Endothelial cell (in vitro differentiated cells): Measurements from ENCODE around the gene RGS4. TPM values are rescaled to one million over a fixed set of nuclear protein-coding genes. Genes with fewer than 3 reads are reported as not detected.

Source experiments
- DNase-seq: peaks from one replicate; pipeline ENCODE4 v3.0.0; 2021; ENCODE audit warnings: low spot score
- H3K27ac Mint-ChIP-seq: one replicate; pipeline ENCODE4 v1.8.0; 2021; ENCODE audit warnings: mixed read lengths, inconsistent platforms; ENCODE audit not compliant: unreplicated experiment
- H3K27me3 Mint-ChIP-seq: one replicate; pipeline ENCODE4 v1.8.0; 2021; ENCODE audit warnings: mild to moderate bottlenecking, moderate library complexity, mixed read lengths, inconsistent platforms; ENCODE audit not compliant: unreplicated experiment
- H3K36me3 Mint-ChIP-seq: one replicate; pipeline ENCODE4 v1.8.0; 2021; ENCODE audit warnings: mild to moderate bottlenecking, low read depth, mixed read lengths, inconsistent platforms; ENCODE audit not compliant: unreplicated experiment
- H3K4me1 Mint-ChIP-seq: one replicate; pipeline ENCODE4 v1.8.0; 2021; ENCODE audit warnings: mild to moderate bottlenecking, mixed read lengths, inconsistent platforms; ENCODE audit not compliant: unreplicated experiment
- H3K4me3 Mint-ChIP-seq: one replicate; pipeline ENCODE4 v1.8.0; 2021; ENCODE audit warnings: mild to moderate bottlenecking, mixed read lengths, inconsistent platforms; ENCODE audit not compliant: unreplicated experiment
- H3K9me3 Mint-ChIP-seq: one replicate; pipeline ENCODE4 v1.8.0; 2021; ENCODE audit warnings: mixed read lengths, inconsistent platforms; ENCODE audit not compliant: unreplicated experiment
- CTCF ChIP-seq: fragments of 200-600 bp; sonication (generic); IDR thresholded peaks from one replicate; pipeline ENCODE4 v1.5.0; 2021; ENCODE audit warnings: antibody characterized with exemption; ENCODE audit not compliant: unreplicated experiment
- total RNA-seq: library from RNA; stranded (reverse); fragmentation: NEBNext Ultra II Directional; extraction: Animal tissue kit (Norgen Biotek cat#: 25700); gene quantifications from one replicate; pipeline ENCODE4 v1.2.1, GENCODE V29; 2021; ENCODE audit not compliant: unreplicated experiment

RGS4 gene
- total RNA-seq, 1 donor from 2014 or later: 15.2 TPM

- DNase-seq: no peak
- H3K9me3 Mint-ChIP-seq: no peaks in the 10 kb centered on the region
- peaks cover 3% of the 10 kb centered on the region for H3K27me3 Mint-ChIP-seq
- H3K36me3 Mint-ChIP-seq: peaks cover 6% of the 10 kb centered on the region
- H3K4me3 Mint-ChIP-seq: no peak overlapping the region
- peaks cover 22% of the 10 kb centered on the region for H3K4me1 Mint-ChIP-seq
- TF ChIP-seq CTCF: no peak
- H3K27ac Mint-ChIP-seq: no peak overlapping the region
Observed at GRCh38 chr1:163072658-163073057, 3.5 kb downstream of the RGS4 start.

DNA sequence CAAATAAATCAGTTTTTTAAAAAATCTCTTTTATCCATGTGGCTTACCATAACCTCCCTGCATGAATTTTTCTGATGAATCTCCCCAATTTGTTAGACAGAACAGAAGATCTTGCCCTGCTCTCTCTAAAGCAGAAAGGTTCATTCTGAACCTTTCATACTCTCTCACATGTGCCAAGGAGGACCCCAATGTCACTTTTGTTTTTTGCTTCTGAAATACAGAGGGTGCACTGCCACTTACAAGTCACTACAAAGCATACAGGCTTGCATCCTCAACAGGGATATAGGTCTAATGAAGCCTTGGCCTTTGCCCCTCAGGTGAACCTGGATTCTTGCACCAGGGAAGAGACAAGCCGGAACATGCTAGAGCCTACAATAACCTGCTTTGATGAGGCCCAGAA lies 4.8 kb downstream of the RGS4 start:
- DNase-seq: no peak
- no peak for TF ChIP-seq CTCF
- Mint-ChIP-seq H3K27ac (no peak overlapping the region), H3K36me3 (peaks cover 6% of the 10 kb centered on the region), H3K27me3 (peaks cover 2% of the 10 kb centered on the region), H3K4me1 (peaks cover 16% of the 10 kb centered on the region), H3K9me3 (no peaks in the 10 kb centered on the region), H3K4me3 (no peak overlapping the region)

DNA sequence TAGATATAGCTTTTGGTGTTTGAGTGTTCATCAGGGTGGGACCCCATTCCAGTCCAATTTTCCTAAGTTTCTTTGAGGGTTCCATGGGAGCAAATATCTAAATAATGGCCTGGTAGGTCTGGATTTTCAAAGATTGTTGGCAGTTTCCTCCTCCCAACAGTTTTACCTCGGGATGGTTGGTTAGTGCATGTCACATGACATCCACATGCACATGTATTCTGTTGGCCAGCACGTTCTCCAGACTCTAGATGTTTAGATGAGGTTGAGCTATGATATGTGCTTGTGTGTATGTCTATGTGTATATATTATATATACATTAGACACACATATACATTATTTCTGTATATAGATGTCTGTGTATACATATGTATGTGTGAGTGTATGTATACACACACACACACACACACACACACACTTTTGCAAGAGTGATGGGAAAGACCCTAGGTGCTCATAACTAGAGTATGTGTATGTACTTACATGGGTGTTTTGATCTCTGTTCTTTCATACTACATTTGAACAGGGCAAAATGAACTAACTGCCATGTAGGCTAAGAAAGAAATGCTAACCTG lies 5.6 kb downstream of the RGS4 start:
- H3K9me3 Mint-ChIP-seq: no peaks in the 10 kb centered on the region
- no peak overlapping the region for H3K27ac Mint-ChIP-seq
- H3K36me3 Mint-ChIP-seq: peaks cover 6% of the 10 kb centered on the region
- no peak overlapping the region for H3K4me3 Mint-ChIP-seq
- H3K4me1 Mint-ChIP-seq: peaks cover 10% of the 10 kb centered on the region
- no peak for DNase-seq
- no peaks in the 10 kb centered on the region for H3K27me3 Mint-ChIP-seq
- no peak for TF ChIP-seq CTCF

- DNase-seq: no peak
- H3K9me3 Mint-ChIP-seq: no peaks in the 10 kb centered on the region
- H3K4me3 Mint-ChIP-seq: no peak overlapping the region
- no peaks in the 10 kb centered on the region for H3K27me3 Mint-ChIP-seq
- no peak overlapping the region for H3K27ac Mint-ChIP-seq
- peaks cover 6% of the 10 kb centered on the region for H3K36me3 Mint-ChIP-seq
- TF ChIP-seq CTCF: no peak
- H3K4me1 Mint-ChIP-seq: peaks cover 4% of the 10 kb centered on the region
Observed at GRCh38 chr1:163076044-163076443, 6.9 kb downstream of the RGS4 start.

DNA sequence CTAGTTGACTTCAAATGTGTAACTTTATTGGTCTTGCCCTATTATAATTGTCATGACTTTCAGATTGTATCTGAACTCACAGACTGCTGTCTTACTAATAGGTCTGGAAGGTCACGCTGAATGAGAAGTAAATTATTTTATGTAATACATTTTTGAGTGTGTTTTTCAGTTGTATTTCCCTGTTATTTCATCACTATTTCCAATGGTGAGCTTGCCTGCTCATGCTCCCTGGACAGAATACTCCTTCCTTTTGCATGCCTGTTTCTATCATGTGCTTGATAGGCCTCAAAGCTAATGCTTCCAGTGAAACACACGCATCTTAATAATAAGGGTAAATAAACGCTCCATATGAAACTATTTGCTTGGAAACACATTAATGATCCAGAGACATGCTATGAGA lies 7.3 kb downstream of the RGS4 start:
- no peak for TF ChIP-seq CTCF
- H3K4me3 Mint-ChIP-seq: no peak overlapping the region
- H3K9me3 Mint-ChIP-seq: no peaks in the 10 kb centered on the region
- peaks cover 4% of the 10 kb centered on the region for H3K4me1 Mint-ChIP-seq
- DNase-seq: no peak
- H3K27ac Mint-ChIP-seq: no peak overlapping the region
- peaks cover 6% of the 10 kb centered on the region for H3K36me3 Mint-ChIP-seq
- H3K27me3 Mint-ChIP-seq: no peaks in the 10 kb centered on the region
